ENCODE measurements around the gene HNF1A.

Gene HNF1A

GRCh38 chr12:120962532-120963020 is 15.8 kb upstream of the HNF1A start:
- Histone ChIP-seq H3K36me3 (ENCODE audit: control insufficient read depth in 1 of 2, insufficient read depth in 2 of 2, low read length in 2 of 2) (no peaks in the 10 kb centered on the region), H3K79me1 (ENCODE audit: low read length) (no peaks in the 10 kb centered on the region), H3K9me3 (ENCODE audit: insufficient read depth, low read depth, low read length) (peaks cover 2% of the 10 kb centered on the region), H3K4me3 (ENCODE audit: low read depth, low read length) (no peak overlapping the region), H3K14ac (ENCODE audit: low read length) (no peak overlapping the region), H3K27me3 (ENCODE audit: insufficient read depth, low read length) (no peaks in the 10 kb centered on the region), H3K18ac (ENCODE audit: low read length) (no peak overlapping the region), H3K4ac (ENCODE audit: low read depth, low read length) (no peak overlapping the region), H4K12ac (ENCODE audit: low read depth, low read length) (no peak overlapping the region), H3K9ac (ENCODE audit: low read length) (no peak overlapping the region), H2AFZ (ENCODE audit: insufficient read depth, low read length, poor library complexity) (no peak overlapping the region), H2BK12ac (ENCODE audit: low read length) (no peak overlapping the region), H2BK5ac (ENCODE audit: low read depth, low read length, poor library complexity) (no peak overlapping the region), H3K4me2 (ENCODE audit: low read length) (no peak overlapping the region), H2BK120ac (ENCODE audit: insufficient read depth, low read length, poor library complexity) (no peak overlapping the region), H4K91ac (ENCODE audit: low read depth, low read length) (no peak overlapping the region), H3K23ac (ENCODE audit: low read length) (no peak overlapping the region), H3K27ac (ENCODE audit: low read depth, low read length) (no peak overlapping the region), H3K79me2 (ENCODE audit: control insufficient read depth, insufficient read depth, low read length, poor library complexity) (no peaks in the 10 kb centered on the region), H3K4me1 (ENCODE audit: control insufficient read depth in 1 of 2, insufficient read depth in 2 of 2, low read length in 2 of 2) (no peaks in the 10 kb centered on the region), H4K8ac (ENCODE audit: low read depth, low read length) (no peak overlapping the region), H2AK5ac (ENCODE audit: low read length) (no peak overlapping the region)
- WGBS (ENCODE audit: extremely low coverage, insufficient coverage, insufficient read length): no CpG with 5 or more reads among the region's 2 CpGs
- no peak for DNase-seq

- no peak overlapping the region for H4K8ac ChIP-seq (ENCODE audit: low read depth, low read length)
- H2BK12ac ChIP-seq (ENCODE audit: low read length): no peak overlapping the region
- H2AK5ac ChIP-seq (ENCODE audit: low read length): no peak overlapping the region
Observed at GRCh38 chr12:120964298-120964697, 14.0 kb upstream of the HNF1A start.

GRCh38 chr12:120965534-120966091 is 12.7 kb upstream of the HNF1A start:
- Histone ChIP-seq H3K27ac (ENCODE audit: low read depth, low read length) (no peak overlapping the region), H3K4ac (ENCODE audit: low read depth, low read length) (no peak overlapping the region)

More at GRCh38 chr12:120964298-120964697, 14.0 kb upstream of the HNF1A start:
- Histone ChIP-seq H3K9ac (ENCODE audit: low read length) (no peak overlapping the region), H3K23ac (ENCODE audit: low read length) (no peak overlapping the region), H4K91ac (ENCODE audit: low read depth, low read length) (no peak overlapping the region), H2BK5ac (ENCODE audit: low read depth, low read length, poor library complexity) (no peak overlapping the region), H3K14ac (ENCODE audit: low read length) (no peak overlapping the region), H2BK120ac (ENCODE audit: insufficient read depth, low read length, poor library complexity) (no peak overlapping the region), H3K9me3 (ENCODE audit: insufficient read depth, low read depth, low read length) (peaks cover 2% of the 10 kb centered on the region), H3K4me2 (ENCODE audit: low read length) (no peak overlapping the region), H3K36me3 (ENCODE audit: control insufficient read depth in 1 of 2, insufficient read depth in 2 of 2, low read length in 2 of 2) (no peaks in the 10 kb centered on the region), H3K27me3 (ENCODE audit: insufficient read depth, low read length) (no peaks in the 10 kb centered on the region), H3K4ac (ENCODE audit: low read depth, low read length) (no peak overlapping the region), H3K27ac (ENCODE audit: low read depth, low read length) (no peak overlapping the region), H2AFZ (ENCODE audit: insufficient read depth, low read length, poor library complexity) (no peak overlapping the region), H3K4me1 (ENCODE audit: control insufficient read depth in 1 of 2, insufficient read depth in 2 of 2, low read length in 2 of 2) (no peaks in the 10 kb centered on the region), H3K79me2 (ENCODE audit: control insufficient read depth, insufficient read depth, low read length, poor library complexity) (no peaks in the 10 kb centered on the region), H3K18ac (ENCODE audit: low read length) (no peak overlapping the region), H4K12ac (ENCODE audit: low read depth, low read length) (no peak overlapping the region), H3K4me3 (ENCODE audit: low read depth, low read length) (no peak overlapping the region), H3K79me1 (ENCODE audit: low read length) (no peaks in the 10 kb centered on the region)
- WGBS (ENCODE audit: extremely low coverage, insufficient coverage, insufficient read length): no CpG with 5 or more reads among the region's 8 CpGs
- no peak for DNase-seq

GRCh38 chr12:120970310-120970709 is 8.0 kb upstream of the HNF1A start:
- WGBS (ENCODE audit: extremely low coverage, insufficient coverage, insufficient read length): no CpG with 5 or more reads among the region's 3 CpGs
- H2BK12ac ChIP-seq (ENCODE audit: low read length): peak overlapping the region; percentile 43
- no peak overlapping the region for H3K18ac ChIP-seq (ENCODE audit: low read length)
- no peak for DNase-seq
- H4K91ac ChIP-seq (ENCODE audit: low read depth, low read length): no peak overlapping the region
- H3K79me2 ChIP-seq (ENCODE audit: control insufficient read depth, insufficient read depth, low read length, poor library complexity): no peaks in the 10 kb centered on the region
- H3K14ac ChIP-seq (ENCODE audit: low read length): no peak overlapping the region
- no peak overlapping the region for H2AFZ ChIP-seq (ENCODE audit: insufficient read depth, low read length, poor library complexity)
- no peak overlapping the region for H3K4me2 ChIP-seq (ENCODE audit: low read length)
- no peaks in the 10 kb centered on the region for H3K36me3 ChIP-seq (ENCODE audit: control insufficient read depth in 1 of 2, insufficient read depth in 2 of 2, low read length in 2 of 2)
- no peak overlapping the region for H4K8ac ChIP-seq (ENCODE audit: low read depth, low read length)
- no peaks in the 10 kb centered on the region for H3K27me3 ChIP-seq (ENCODE audit: insufficient read depth, low read length)
- no peak overlapping the region for H3K27ac ChIP-seq (ENCODE audit: low read depth, low read length)
- no peak overlapping the region for H3K4me3 ChIP-seq (ENCODE audit: low read depth, low read length)
- no peak overlapping the region for H3K23ac ChIP-seq (ENCODE audit: low read length)
- H3K79me1 ChIP-seq (ENCODE audit: low read length): no peaks in the 10 kb centered on the region
- H2AK5ac ChIP-seq (ENCODE audit: low read length): no peak overlapping the region
- H3K9ac ChIP-seq (ENCODE audit: low read length): no peak overlapping the region
- H2BK120ac ChIP-seq (ENCODE audit: insufficient read depth, low read length, poor library complexity): no peak overlapping the region
- no peak overlapping the region for H3K4ac ChIP-seq (ENCODE audit: low read depth, low read length)
- no peak overlapping the region for H4K12ac ChIP-seq (ENCODE audit: low read depth, low read length)
- no peak overlapping the region for H2BK5ac ChIP-seq (ENCODE audit: low read depth, low read length, poor library complexity)
- no peaks in the 10 kb centered on the region for H3K4me1 ChIP-seq (ENCODE audit: control insufficient read depth in 1 of 2, insufficient read depth in 2 of 2, low read length in 2 of 2)
- H3K9me3 ChIP-seq (ENCODE audit: insufficient read depth, low read depth, low read length): no peaks in the 10 kb centered on the region

More at GRCh38 chr12:120965534-120966091, 12.7 kb upstream of the HNF1A start:
- H3K4me2 ChIP-seq (ENCODE audit: low read length): no peak overlapping the region
- H3K27me3 ChIP-seq (ENCODE audit: insufficient read depth, low read length): no peaks in the 10 kb centered on the region
- no peak overlapping the region for H2AFZ ChIP-seq (ENCODE audit: insufficient read depth, low read length, poor library complexity)
- H4K12ac ChIP-seq (ENCODE audit: low read depth, low read length): no peak overlapping the region
- DNase-seq: no peak
- H2BK120ac ChIP-seq (ENCODE audit: insufficient read depth, low read length, poor library complexity): no peak overlapping the region
- H3K9ac ChIP-seq (ENCODE audit: low read length): no peak overlapping the region
- H3K9me3 ChIP-seq (ENCODE audit: insufficient read depth, low read depth, low read length): peaks cover 2% of the 10 kb centered on the region
- H3K4me1 ChIP-seq (ENCODE audit: control insufficient read depth in 1 of 2, insufficient read depth in 2 of 2, low read length in 2 of 2): no peaks in the 10 kb centered on the region
- no peak overlapping the region for H3K18ac ChIP-seq (ENCODE audit: low read length)
- H2BK5ac ChIP-seq (ENCODE audit: low read depth, low read length, poor library complexity): no peak overlapping the region
- H4K91ac ChIP-seq (ENCODE audit: low read depth, low read length): no peak overlapping the region
- no CpG with 5 or more reads among the region's 13 CpGs for WGBS (ENCODE audit: extremely low coverage, insufficient coverage, insufficient read length)
- no peak overlapping the region for H3K4me3 ChIP-seq (ENCODE audit: low read depth, low read length)
- no peak overlapping the region for H3K23ac ChIP-seq (ENCODE audit: low read length)
- H2BK12ac ChIP-seq (ENCODE audit: low read length): no peak overlapping the region
- H3K79me2 ChIP-seq (ENCODE audit: control insufficient read depth, insufficient read depth, low read length, poor library complexity): no peaks in the 10 kb centered on the region
- no peak overlapping the region for H4K8ac ChIP-seq (ENCODE audit: low read depth, low read length)
- no peak overlapping the region for H3K14ac ChIP-seq (ENCODE audit: low read length)
- H3K36me3 ChIP-seq (ENCODE audit: control insufficient read depth in 1 of 2, insufficient read depth in 2 of 2, low read length in 2 of 2): no peaks in the 10 kb centered on the region
- H3K79me1 ChIP-seq (ENCODE audit: low read length): no peaks in the 10 kb centered on the region
- H2AK5ac ChIP-seq (ENCODE audit: low read length): no peak overlapping the region

All from trophoblast cell (in vitro differentiated cells and primary cell).